Ramos (cell line): ENCODE data around the gene ZRANB3.
"Not testable (repeated sequence)": the region's sequence is repeated elsewhere in the genome, so short reads cannot be mapped to it uniquely, and the experiment has no call there.

ENCODE experiments used
- in situ Hi-C: fragments of 300-500 bp; cut with MboI; formaldehyde crosslinking; loops from one replicate; pipeline ENCODE4 v1.14.3; 2022; ENCODE audit warnings: low sequenced_read_pairs; ENCODE audit not compliant: unreplicated experiment

ZRANB3 gene

GRCh38 chr2:135348096-135348704 is 182.8 kb downstream of the ZRANB3 start:
- in situ Hi-C loops, result not testable (repeated sequence)

- in situ Hi-C loops, result no loop called here
Measured at GRCh38 chr2:135337071-135337470, 193.9 kb downstream of the ZRANB3 start.

GRCh38 chr2:135335256-135335655 is 195.8 kb downstream of the ZRANB3 start:
- in situ Hi-C loops, result no loop called here

GRCh38 chr2:135327146-135327545 is 203.9 kb downstream of the ZRANB3 start:
- in situ Hi-C loops, result no loop called here

GRCh38 chr2:135320465-135321355 is 210.3 kb downstream of the ZRANB3 start:
- in situ Hi-C loops, result no loop called here

- in situ Hi-C loops, result no loop called here
Measured at GRCh38 chr2:135318808-135319207, 212.2 kb downstream of the ZRANB3 start.

- in situ Hi-C loops, result no loop called here
Measured at GRCh38 chr2:135317375-135317774, 213.6 kb downstream of the ZRANB3 start.

- in situ Hi-C loops, result no loop called here
Measured at GRCh38 chr2:135311962-135312361, 219.1 kb downstream of the ZRANB3 start.

GRCh38 chr2:135311268-135311667 is 219.8 kb downstream of the ZRANB3 start:
- in situ Hi-C loops, result no loop called here

GRCh38 chr2:135304694-135305093 is 226.3 kb downstream of the ZRANB3 start:
- in situ Hi-C loops, result no loop called here

- in situ Hi-C loops, result no loop called here
Measured at GRCh38 chr2:135299658-135300244, 231.3 kb downstream of the ZRANB3 start.

GRCh38 chr2:135299165-135299564 is 231.9 kb downstream of the ZRANB3 start:
- in situ Hi-C loops, result no loop called here

GRCh38 chr2:135287121-135287520 is 243.9 kb downstream of the ZRANB3 start:
- in situ Hi-C loops, result not testable (repeated sequence)

- in situ Hi-C loops, result no loop called here
Measured at GRCh38 chr2:135285391-135285790, 245.6 kb downstream of the ZRANB3 start.

- in situ Hi-C loops, result no loop called here
Measured at GRCh38 chr2:135281379-135281778, 249.6 kb downstream of the ZRANB3 start.

- in situ Hi-C loops, result no loop called here
Measured at GRCh38 chr2:135279209-135279608, 251.8 kb downstream of the ZRANB3 start.

GRCh38 chr2:135276525-135276924 is 254.5 kb downstream of the ZRANB3 start:
- in situ Hi-C loops, result no loop called here

- in situ Hi-C loops, result no loop called here
Measured at GRCh38 chr2:135271006-135271405, 260.0 kb downstream of the ZRANB3 start.

- in situ Hi-C loops, result no loop called here
Measured at GRCh38 chr2:135265960-135266490, 265.0 kb downstream of the ZRANB3 start.

- in situ Hi-C loops, result no loop called here
Measured at GRCh38 chr2:135259123-135259522, 271.9 kb downstream of the ZRANB3 start.

GRCh38 chr2:135258193-135258592 is 272.8 kb downstream of the ZRANB3 start:
- in situ Hi-C loops, result no loop called here
